ENCODE results near the gene RASAL1.

RASAL1 gene

GRCh38 chr12:113114447-113115178 is 20.9 kb downstream of the RASAL1 start:
- no peak for DNase-seq

GRCh38 chr12:113113397-113113796 is 22.2 kb downstream of the RASAL1 start:
- no peak for DNase-seq

DNA sequence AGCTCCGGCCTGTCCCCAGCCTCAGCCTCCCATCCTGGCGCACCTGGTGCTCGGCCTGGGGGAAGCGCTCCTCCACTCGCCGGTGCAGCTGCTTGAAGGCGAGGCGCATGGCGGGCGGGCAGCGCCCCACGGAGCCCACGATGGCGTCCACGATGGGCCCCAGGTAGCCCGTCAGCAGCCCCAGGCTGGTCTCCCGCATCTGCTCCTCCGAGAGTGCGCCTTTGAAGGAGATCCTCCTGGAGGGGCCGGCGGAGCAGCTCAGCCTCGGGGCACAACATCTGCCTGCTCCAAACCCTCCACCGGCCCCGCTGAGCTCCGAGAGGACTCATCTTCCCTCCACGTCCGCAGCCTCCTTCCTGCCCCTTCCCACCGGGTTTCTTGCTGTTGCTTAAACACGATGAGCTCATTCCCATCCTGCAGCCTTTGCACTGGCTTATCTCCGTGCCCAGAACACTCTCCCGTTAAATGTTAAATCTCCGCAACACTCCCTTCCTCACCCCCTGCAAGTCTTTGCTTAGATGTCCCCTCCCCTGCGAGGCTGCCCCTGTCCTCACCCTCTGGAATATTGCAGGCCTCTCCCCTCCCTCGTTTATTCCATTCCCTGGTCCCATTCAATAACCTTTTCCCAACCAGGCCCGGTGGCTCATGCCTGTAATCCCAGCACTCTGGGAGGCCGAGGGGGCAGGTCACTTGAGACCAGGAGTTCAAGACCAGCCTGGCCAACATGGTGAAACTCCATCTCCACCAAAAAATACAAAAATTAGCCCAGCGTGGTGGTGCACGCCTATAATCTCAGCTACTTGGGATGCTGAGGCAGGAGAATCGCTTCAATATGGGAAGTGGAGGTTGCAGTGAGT is 23.3 kb downstream of the RASAL1 start:
- DNase-seq, result no peak

- no peak for DNase-seq
These were observed 24.3 kb downstream of the RASAL1 start for GRCh38 chr12:113111247-113111646.

- DNase-seq, result no peak
These were observed 25.5 kb downstream of the RASAL1 start for GRCh38 chr12:113109872-113110599.

DNA sequence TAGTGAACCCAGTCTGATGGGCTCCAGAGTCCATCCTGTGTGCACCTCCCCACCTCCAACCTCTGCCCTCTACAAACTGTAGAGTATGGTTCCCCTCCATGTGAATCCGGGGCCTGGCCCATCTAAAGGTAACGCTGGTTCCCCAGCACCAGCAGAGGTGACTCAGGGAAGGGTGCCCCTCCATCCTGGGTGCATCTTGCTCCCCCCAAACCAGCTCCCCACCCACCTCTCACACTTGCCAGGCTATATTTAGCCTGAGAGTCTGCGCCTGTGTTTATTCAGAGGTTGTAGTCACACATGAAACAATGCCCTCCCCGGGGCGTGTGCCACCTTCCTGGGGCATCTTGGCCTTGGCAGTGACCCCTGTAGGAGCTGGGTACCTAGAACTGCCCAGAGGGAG is 26.2 kb downstream of the RASAL1 start:
- DNase-seq, result no peak

DNA sequence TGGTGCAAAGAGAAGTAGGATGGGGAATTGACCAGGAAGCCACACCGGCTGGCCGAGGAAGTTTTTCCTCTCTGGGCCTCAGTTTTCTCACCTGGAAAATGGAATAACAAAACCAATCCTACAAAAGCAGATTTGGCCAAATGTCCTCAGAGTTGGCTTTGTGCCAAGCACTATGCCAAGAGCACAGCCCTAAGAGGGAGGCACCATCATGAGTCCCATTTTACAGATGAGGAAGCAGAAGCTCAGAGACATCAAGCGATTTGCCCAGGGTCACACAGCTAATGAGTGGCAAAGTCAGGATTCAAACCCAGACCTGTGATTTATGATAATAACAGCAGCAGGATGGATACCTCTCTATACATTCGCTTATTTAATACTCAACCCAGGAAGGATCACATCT is 27.3 kb downstream of the RASAL1 start:
- no peak for DNase-seq

- no peak for DNase-seq
These were observed 29.2 kb downstream of the RASAL1 start for GRCh38 chr12:113106361-113106760.

DNA sequence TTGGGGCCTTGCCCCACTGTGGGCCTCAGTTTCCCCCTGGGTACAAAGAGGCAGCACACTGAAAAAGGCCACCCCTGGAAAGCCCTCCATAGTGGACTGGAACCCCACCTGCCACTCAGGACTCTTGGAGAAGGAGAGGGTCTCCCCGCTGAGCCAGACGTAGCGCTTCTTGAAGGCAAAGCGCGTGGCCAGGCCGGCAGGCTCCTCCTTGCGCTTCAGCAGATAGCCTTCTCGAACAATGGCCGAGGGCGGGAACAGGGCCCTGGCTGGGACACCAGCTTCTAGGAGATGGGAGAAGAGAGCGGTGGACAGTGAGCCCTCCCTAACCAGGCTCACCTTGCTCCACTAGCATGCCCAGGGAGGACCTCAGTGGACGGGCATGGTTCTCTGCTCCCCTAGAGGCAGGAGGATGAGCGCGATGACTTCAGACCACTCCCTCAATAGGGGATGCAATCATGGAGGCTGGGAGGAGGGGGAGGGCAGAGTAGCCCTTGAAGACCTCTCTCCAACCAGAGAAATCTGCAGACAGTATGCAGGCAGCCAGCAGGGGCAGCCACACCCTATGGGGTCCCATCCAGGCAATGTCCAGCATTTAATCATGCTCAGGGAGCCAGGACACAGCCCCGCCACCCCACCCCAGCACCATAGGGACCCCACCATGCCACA is 29.8 kb downstream of the RASAL1 start:
- DNase-seq, result no peak

DNA sequence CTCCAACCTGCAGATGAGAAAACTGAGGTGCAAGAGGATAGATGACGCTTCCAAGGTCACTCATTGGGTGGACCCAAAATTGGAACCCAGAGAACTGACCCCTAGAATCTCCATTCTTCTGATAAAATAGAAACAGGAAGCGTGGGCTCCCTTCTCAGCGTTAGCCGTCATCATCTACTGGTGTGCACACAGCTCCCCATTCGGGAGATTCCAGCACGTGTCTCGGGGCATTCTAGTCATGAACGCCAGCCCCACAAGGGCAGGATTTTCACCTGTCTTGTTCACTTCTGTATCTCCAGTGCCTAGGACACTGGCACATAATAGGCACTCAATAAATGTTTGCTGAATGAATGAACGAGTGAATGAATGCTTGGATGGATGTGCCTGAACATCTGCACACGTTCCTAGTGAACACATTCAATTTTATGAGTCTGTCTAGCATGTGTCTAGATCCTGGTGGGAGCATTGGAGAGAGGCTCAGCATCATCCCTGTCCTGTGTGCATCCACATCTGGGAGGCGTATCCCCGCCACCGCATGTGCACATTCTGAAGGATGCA is 30.5 kb downstream of the RASAL1 start:
- DNase-seq, result no peak

GRCh38 chr12:113103756-113104450 is 31.7 kb downstream of the RASAL1 start:
- DNase-seq, result peak; percentile 52

DNA sequence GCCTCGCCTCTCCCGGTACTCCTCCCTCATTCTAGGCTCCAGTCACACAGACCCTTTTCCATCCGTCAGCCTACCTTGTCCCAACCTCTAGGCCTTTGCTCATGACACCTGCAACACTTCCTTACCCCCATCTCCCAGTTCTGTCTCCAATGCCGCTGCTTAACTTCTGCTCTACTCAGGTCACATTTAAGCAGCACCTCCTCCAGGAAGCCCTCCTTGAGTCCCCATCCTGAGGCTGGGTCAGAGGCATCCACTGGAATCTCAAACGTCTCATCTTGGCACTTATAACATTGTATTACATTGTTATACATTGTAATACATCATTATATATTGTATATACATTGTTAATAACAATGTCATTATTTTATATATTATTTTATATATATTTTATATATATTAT is 32.8 kb downstream of the RASAL1 start:
- DNase-seq, result no peak

GRCh38 chr12:113101751-113102150 is 33.8 kb downstream of the RASAL1 start:
- DNase-seq, result no peak

GRCh38 chr12:113099764-113100163 is 35.8 kb downstream of the RASAL1 start:
- DNase-seq, result no peak

GRCh38 chr12:113099364-113099763 is 36.2 kb downstream of the RASAL1 start:
- DNase-seq, result no peak

DNA sequence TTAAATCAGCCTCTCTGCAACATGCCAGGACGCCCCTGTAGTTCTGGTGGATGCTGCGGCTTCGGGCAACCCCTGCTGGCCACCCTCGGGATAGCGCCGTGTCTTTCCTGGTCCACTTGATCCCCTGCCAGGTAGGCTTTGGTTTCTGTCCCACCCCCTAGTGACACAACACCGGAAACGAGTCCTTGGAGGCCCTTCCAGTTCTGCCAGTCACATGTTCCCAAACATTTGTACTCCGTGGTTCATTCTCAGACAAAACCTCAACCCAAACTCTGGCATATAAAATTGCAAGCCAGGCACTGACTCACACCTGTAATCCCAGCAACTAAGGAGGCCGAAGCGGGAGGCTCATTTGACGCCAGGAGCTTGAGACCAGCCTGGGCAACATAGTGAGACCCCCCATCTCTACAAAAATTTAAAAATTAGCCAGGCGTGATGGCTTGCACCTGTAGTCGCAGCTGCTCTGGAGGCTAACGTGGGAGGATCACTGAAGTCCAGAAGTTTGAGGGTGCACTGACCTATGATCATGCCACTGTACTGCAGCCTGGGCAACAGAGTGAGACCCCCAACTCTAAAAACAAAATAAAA is 37.0 kb downstream of the RASAL1 start:
- peak; percentile 44 for DNase-seq

DNA sequence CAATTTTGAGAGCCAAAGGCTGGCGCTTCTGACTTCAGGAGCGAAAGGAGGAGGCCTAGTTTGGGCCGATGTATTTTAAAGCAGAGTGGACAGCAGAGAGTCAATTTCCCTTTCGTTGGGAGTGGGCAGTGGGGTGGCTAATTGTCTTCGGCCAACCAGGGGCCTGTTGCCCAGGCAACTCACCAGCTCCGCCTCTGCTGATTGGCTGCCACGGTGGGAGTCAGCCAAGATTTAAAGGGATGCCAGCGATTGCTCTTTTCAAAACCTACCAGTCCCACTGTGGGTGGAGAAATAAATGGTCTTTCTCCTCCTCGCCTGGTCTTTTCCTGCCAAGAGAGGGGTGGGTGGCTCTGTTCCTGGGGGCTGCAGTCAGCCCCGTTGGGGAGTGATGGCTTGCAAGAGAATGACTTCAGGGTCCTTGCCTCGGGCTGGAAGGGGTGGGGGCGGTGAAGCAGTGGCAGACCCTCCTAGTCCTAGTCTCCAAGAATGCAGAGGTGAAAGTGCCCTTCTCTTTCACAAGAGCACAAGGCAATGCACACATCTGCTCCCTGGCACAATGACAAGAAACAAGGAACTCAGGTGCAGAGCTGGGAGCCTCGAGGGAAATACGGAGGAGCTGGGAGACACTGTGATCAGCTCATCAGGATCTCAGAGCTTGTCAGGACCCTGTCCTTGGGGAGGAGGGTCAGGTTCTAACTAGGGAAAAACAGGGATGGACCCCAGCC is 37.7 kb downstream of the RASAL1 start:
- DNase-seq, result no peak

GRCh38 chr12:113096675-113097461 is 38.7 kb downstream of the RASAL1 start:
- no peak for DNase-seq

DNA sequence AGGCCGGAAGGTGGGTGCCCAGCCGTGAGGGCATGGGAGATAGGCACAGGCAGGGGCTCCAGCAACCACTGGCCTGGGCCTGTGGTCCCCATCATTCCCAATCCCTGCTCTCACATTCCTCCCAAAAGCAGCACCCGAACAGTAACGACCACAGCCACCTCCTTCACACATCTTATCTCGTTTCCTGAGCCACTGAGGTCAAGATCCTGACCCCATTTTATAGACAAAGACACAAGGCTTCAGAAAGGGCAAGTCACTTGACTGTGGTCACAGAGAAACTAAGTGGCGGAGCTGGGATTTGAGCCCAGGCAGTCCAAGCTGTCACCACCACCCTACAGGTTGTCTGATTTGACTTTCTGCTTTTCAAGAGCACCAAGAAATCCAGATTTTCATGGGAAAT is 40.2 kb downstream of the RASAL1 start:
- DNase-seq, result no peak

GRCh38 chr12:113094738-113095137 is 40.8 kb downstream of the RASAL1 start:
- DNase-seq, result no peak
